Panc1 (cell line): ENCODE data around the gene ATP2B2. TPM values are rescaled to one million over a fixed set of nuclear protein-coding genes. Genes with fewer than 3 reads are reported as not detected.

ENCODE experiments used
- ATAC-seq: fragments of 200-7000 bp; cut with Tn5 transposase; 2 replicates; pipeline ENCODE4 v1.9.1; 2020; ENCODE audit warnings: mild to moderate bottlenecking, moderate library complexity
- BruUV-seq: library from RNA; stranded (reverse); fragments of 400-500 nt; replicated peaks from 2 replicates; lab custom pipeline; 2021; lab: Mats Ljungman, UMichigan
- CTCF ChIA-PET: fragments of 300-600 bp; sonication (Branson Sonifier 250); formaldehyde crosslinking; loops from one replicate; lab custom pipeline; 2022; ENCODE audit warnings: antibody characterized with exemption; lab: Charles Lee
- POLR2A ChIA-PET: fragments of 300-600 bp; sonication (Branson Sonifier 250); formaldehyde crosslinking; loops from one replicate; lab custom pipeline; 2022; ENCODE audit warnings: antibody characterized with exemption; lab: Charles Lee
- DNase-seq: peaks from one replicate; pipeline ENCODE4 v3.0.0-alpha.2; 2010; ENCODE audit warnings: low read depth, low spot score
- H3K27ac ChIP-seq: 2 replicates; pipeline ENCODE4 v1.5.1; 2011; ENCODE audit warnings: mild to moderate bottlenecking, low read length, inconsistent platforms
- H3K27me3 ChIP-seq: fragments of 200-500 bp; sonication (Bioruptor generic); 2 replicates; pipeline ENCODE4 v1.6.0; 2014; ENCODE audit warnings: low read length, inconsistent platforms; ENCODE audit not compliant: control insufficient read depth, insufficient read depth
- H3K36me3 ChIP-seq: fragments of 200-500 bp; sonication (Bioruptor generic); 2 replicates; pipeline ENCODE4 v1.5.1; 2014; ENCODE audit warnings: inconsistent platforms, mild to moderate bottlenecking, low read length, moderate library complexity; ENCODE audit not compliant: control insufficient read depth, insufficient read depth
- H3K4me1 ChIP-seq: 2 replicates; pipeline ENCODE4 v1.5.1; 2011; ENCODE audit warnings: inconsistent platforms, mild to moderate bottlenecking, low read length, moderate library complexity; ENCODE audit not compliant: control insufficient read depth, insufficient read depth
- H3K4me3 ChIP-seq, 2 experiments: 2 replicates each; pipeline ENCODE4 v1.5.1; 2011 to 2012; ENCODE audit warnings: low read depth in 2 of 2, low read length in 2 of 2, mild to moderate bottlenecking in 2 of 2, inconsistent platforms in 1 of 2, moderate library complexity in 1 of 2
- H3K9me3 ChIP-seq: fragments of 200-500 bp; sonication (Bioruptor generic); 2 replicates; pipeline ENCODE4 v1.5.1; 2014; ENCODE audit warnings: low read depth, mild to moderate bottlenecking, inconsistent platforms, low read length, moderate library complexity; ENCODE audit not compliant: control insufficient read depth, insufficient read depth
- CTCF ChIP-seq: fragments of 450-650 bp; IDR thresholded peaks from 2 replicates; pipeline ENCODE4 v1.5.1; 2017; ENCODE audit warnings: mild to moderate bottlenecking
- POLR2AphosphoS5 ChIP-seq: IDR thresholded peaks from 2 replicates; pipeline ENCODE4 v1.6.1; 2012; ENCODE audit warnings: mild to moderate bottlenecking, low read depth, low read length, moderate library complexity
- REST ChIP-seq, 2 experiments: IDR thresholded peaks; 2 replicates each; pipeline ENCODE4 v1.6.1; 2011 to 2012; ENCODE audit warnings: low read depth in 2 of 2, control low read depth in 1 of 2, low read length in 1 of 2, mild to moderate bottlenecking in 1 of 2, moderate library complexity in 1 of 2; ENCODE audit not compliant: insufficient read depth in 1 of 2
- SIN3A ChIP-seq: IDR thresholded peaks from 2 replicates; pipeline ENCODE4 v1.6.1; 2012; ENCODE audit warnings: low read depth, mild to moderate bottlenecking, low read length, moderate library complexity, borderline replicate concordance; ENCODE audit not compliant: insufficient read depth
- TCF7L2 ChIP-seq: IDR thresholded peaks from 2 replicates; pipeline ENCODE4 v1.6.1; 2011; ENCODE audit warnings: mild to moderate bottlenecking, low read depth, low read length, inconsistent platforms
- in situ Hi-C: cut with HindIII; loops from 2 replicates; pipeline ENCODE4 v1.10.0; 2016; ENCODE audit warnings: low sequenced_read_pairs, low pct_unique_long_range_greater_than_20kb
- intact Hi-C: fragments of 100-400 bp; cut with micrococcal nuclease; formaldehyde crosslinking; loops from one replicate; pipeline ENCODE4 v1.10.0; 2022; ENCODE audit not compliant: unreplicated experiment
- total RNA-seq: library from RNA; stranded (reverse); gene quantifications from one replicate; pipeline ENCODE4 v1.2.1, GENCODE V29; 2021; ENCODE audit not compliant: unreplicated experiment

ATP2B2 gene
- total RNA-seq, 1 experiment from 2014 or later, result not detected

- in situ Hi-C loops, result no loop called here
- CTCF ChIA-PET, result no interaction called here
- no peak for DNase-seq
- H3K4me3 ChIP-seq, result no peak overlapping the region
- BruUV-seq, result no TSS peak
- no peak overlapping the region for H3K27ac ChIP-seq
- no peaks in the 10 kb centered on the region for H3K27me3 ChIP-seq
- H3K9me3 ChIP-seq, result no peaks in the 10 kb centered on the region
- ATAC-seq, result no peak
- no peaks in the 10 kb centered on the region for H3K36me3 ChIP-seq
- POLR2A ChIA-PET, result no interaction called here
- TF ChIP-seq REST (IDR thresholded peaks at IDR 0.05; ENCODE audit: insufficient read depth in 1 of 2, low read depth in 2 of 2, low read length in 1 of 2) (no peak), POLR2AphosphoS5 (no peak), CTCF (no peak), TCF7L2 (no peak), SIN3A (no peak)
- H3K4me1 ChIP-seq, result no peaks in the 10 kb centered on the region
- intact Hi-C loops, result no loop called here
Observed at GRCh38 chr3:10506696-10507095, 1.3 kb upstream of the ATP2B2 start.

GRCh38 chr3:10505791-10506585 lies 602 bp upstream of the ATP2B2 start:
- Histone ChIP-seq H3K9me3 (no peaks in the 10 kb centered on the region), H3K27me3 (no peaks in the 10 kb centered on the region), H3K36me3 (no peaks in the 10 kb centered on the region), H3K27ac (no peak overlapping the region), H3K4me1 (no peaks in the 10 kb centered on the region), H3K4me3 (no peak overlapping the region)
- no peak for TF ChIP-seq CTCF
- no peak for TF ChIP-seq POLR2AphosphoS5
- in situ Hi-C loops, result no loop called here
- no TSS peak for BruUV-seq
- ChIA-PET CTCF (no interaction called here), POLR2A (no interaction called here)
- ATAC-seq (no peak), DNase-seq (no peak)
- intact Hi-C loops, result no loop called here
